GM23338 (cell line): ENCODE results near the gene SNX14.

Experiments
- CREB1 ChIP-seq: fragments of 250-450 bp; sonication (Bioruptor Pico); IDR thresholded peaks from 2 replicates; pipeline ENCODE4 v1.5.0; 2020; ENCODE audit warnings: low read depth, mild to moderate bottlenecking, moderate library complexity
- EZH2 ChIP-seq: fragments of 200-600 bp; sonication (generic); IDR thresholded peaks from one replicate; pipeline ENCODE4 v1.8.0; 2017; ENCODE audit warnings: antibody characterized with exemption, mild to moderate bottlenecking, low read depth; ENCODE audit not compliant: unreplicated experiment
- EZH2phosphoT487 ChIP-seq: fragments of 200-600 bp; sonication (generic); IDR thresholded peaks from one replicate; pipeline ENCODE4 v1.8.1; 2018; ENCODE audit warnings: antibody characterized with exemption; ENCODE audit not compliant: unreplicated experiment
- JUNB ChIP-seq: IDR thresholded peaks from one replicate; pipeline ENCODE4 v1.6.1; 2016; ENCODE audit warnings: antibody characterized with exemption; ENCODE audit not compliant: unreplicated experiment
- POLR2AphosphoS5 ChIP-seq: IDR thresholded peaks from 2 replicates; pipeline ENCODE4 v1.6.1; 2016; ENCODE audit warnings: antibody characterized with exemption, low read depth
- TF ChIP-seq, protein P1 (sequence below), 2 experiments: fragments of 200-600 bp in 1 of 2; sonication (generic) in 1 of 2; conservative IDR thresholded peaks; 2 replicates each; pipeline versions ENCODE4 v1.5.1 to v1.6.1; 2016 to 2017; ENCODE audit warnings: antibody characterized with exemption in 2 of 2, low read depth in 2 of 2, mild to moderate bottlenecking in 2 of 2, moderate library complexity in 1 of 2
- TF ChIP-seq, protein P2 (sequence below): IDR thresholded peaks from one replicate; pipeline ENCODE4 v1.6.1; 2018; ENCODE audit warnings: antibody characterized with exemption; ENCODE audit not compliant: unreplicated experiment
- TF ChIP-seq, protein P3 (sequence below): IDR thresholded peaks from 2 replicates; pipeline ENCODE4 v1.6.1; 2016; ENCODE audit warnings: antibody characterized with exemption

DNA sequence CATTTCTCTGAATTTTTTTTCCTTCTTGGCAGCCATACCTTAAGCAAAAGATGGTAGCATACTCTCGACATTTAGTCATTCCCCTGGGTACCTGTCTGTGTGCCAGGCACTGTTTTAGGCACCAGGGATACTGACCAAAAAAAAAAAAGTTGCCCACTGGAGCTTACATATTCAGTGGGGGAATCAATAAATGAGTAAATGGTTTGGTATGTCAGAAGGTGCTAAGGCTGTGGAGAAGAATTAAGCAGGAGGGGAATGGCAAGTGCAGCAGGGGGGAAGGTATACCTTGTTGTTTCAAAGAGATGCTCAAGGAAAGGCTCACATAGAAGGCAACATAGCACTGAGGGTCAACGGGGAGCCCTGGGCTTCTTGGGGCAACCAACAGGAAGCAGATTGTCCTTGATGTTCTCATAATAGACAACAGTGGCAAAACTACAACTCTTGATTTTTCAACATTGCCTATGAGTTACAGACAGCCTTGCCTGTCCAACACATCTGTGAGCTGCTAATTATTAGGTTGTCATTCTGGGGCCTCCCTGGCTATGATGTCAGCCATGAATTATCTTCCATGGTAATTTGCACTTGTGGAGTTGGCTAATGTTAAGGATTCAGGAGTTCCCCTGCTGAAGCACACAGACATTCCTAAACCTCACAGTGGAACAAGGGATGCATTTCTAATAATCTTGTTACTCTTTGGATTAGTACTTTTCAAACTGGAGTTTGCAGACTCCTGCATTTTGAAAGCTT lies 124.2 kb downstream of the SNX14 start:
- TF ChIP-seq, protein P1, sequence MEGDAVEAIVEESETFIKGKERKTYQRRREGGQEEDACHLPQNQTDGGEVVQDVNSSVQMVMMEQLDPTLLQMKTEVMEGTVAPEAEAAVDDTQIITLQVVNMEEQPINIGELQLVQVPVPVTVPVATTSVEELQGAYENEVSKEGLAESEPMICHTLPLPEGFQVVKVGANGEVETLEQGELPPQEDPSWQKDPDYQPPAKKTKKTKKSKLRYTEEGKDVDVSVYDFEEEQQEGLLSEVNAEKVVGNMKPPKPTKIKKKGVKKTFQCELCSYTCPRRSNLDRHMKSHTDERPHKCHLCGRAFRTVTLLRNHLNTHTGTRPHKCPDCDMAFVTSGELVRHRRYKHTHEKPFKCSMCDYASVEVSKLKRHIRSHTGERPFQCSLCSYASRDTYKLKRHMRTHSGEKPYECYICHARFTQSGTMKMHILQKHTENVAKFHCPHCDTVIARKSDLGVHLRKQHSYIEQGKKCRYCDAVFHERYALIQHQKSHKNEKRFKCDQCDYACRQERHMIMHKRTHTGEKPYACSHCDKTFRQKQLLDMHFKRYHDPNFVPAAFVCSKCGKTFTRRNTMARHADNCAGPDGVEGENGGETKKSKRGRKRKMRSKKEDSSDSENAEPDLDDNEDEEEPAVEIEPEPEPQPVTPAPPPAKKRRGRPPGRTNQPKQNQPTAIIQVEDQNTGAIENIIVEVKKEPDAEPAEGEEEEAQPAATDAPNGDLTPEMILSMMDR (conservative IDR thresholded peaks at IDR 0.05; ENCODE audit: low read depth in 2 of 2) = no peak
- TF ChIP-seq EZH2 = no peak
- no peak for TF ChIP-seq JUNB
- TF ChIP-seq CREB1 (CRISPR knock-in tag) = no peak
- TF ChIP-seq POLR2AphosphoS5 = no peak
- TF ChIP-seq, protein P2, sequence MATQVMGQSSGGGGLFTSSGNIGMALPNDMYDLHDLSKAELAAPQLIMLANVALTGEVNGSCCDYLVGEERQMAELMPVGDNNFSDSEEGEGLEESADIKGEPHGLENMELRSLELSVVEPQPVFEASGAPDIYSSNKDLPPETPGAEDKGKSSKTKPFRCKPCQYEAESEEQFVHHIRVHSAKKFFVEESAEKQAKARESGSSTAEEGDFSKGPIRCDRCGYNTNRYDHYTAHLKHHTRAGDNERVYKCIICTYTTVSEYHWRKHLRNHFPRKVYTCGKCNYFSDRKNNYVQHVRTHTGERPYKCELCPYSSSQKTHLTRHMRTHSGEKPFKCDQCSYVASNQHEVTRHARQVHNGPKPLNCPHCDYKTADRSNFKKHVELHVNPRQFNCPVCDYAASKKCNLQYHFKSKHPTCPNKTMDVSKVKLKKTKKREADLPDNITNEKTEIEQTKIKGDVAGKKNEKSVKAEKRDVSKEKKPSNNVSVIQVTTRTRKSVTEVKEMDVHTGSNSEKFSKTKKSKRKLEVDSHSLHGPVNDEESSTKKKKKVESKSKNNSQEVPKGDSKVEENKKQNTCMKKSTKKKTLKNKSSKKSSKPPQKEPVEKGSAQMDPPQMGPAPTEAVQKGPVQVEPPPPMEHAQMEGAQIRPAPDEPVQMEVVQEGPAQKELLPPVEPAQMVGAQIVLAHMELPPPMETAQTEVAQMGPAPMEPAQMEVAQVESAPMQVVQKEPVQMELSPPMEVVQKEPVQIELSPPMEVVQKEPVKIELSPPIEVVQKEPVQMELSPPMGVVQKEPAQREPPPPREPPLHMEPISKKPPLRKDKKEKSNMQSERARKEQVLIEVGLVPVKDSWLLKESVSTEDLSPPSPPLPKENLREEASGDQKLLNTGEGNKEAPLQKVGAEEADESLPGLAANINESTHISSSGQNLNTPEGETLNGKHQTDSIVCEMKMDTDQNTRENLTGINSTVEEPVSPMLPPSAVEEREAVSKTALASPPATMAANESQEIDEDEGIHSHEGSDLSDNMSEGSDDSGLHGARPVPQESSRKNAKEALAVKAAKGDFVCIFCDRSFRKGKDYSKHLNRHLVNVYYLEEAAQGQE = no peak
- TF ChIP-seq, protein P3, sequence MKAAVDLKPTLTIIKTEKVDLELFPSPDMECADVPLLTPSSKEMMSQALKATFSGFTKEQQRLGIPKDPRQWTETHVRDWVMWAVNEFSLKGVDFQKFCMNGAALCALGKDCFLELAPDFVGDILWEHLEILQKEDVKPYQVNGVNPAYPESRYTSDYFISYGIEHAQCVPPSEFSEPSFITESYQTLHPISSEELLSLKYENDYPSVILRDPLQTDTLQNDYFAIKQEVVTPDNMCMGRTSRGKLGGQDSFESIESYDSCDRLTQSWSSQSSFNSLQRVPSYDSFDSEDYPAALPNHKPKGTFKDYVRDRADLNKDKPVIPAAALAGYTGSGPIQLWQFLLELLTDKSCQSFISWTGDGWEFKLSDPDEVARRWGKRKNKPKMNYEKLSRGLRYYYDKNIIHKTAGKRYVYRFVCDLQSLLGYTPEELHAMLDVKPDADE = no peak
- no peak for TF ChIP-seq EZH2phosphoT487
